Activated CD4-positive, alpha-beta T cell treated with anti-CD3 and anti-CD28 coated beads for 1 hour (primary cell): ENCODE results near the gene JDP2.
"Not testable (repeated sequence)": the region's sequence is repeated elsewhere in the genome, so short reads cannot be mapped to it uniquely, and the experiment has no call there.

Source experiments
- DNase-seq: peaks from one replicate; pipeline ENCODE4 v3.0.0-alpha.2; 2020

JDP2 gene

GRCh38 chr14:75457648-75458165, 29.9 kb downstream of the JDP2 start:
- no peak for DNase-seq

- DNase-seq: no peak
Measured at GRCh38 chr14:75458305-75458704, 30.5 kb downstream of the JDP2 start.

- no peak for DNase-seq
Measured at GRCh38 chr14:75459099-75459741, 31.4 kb downstream of the JDP2 start.

DNA sequence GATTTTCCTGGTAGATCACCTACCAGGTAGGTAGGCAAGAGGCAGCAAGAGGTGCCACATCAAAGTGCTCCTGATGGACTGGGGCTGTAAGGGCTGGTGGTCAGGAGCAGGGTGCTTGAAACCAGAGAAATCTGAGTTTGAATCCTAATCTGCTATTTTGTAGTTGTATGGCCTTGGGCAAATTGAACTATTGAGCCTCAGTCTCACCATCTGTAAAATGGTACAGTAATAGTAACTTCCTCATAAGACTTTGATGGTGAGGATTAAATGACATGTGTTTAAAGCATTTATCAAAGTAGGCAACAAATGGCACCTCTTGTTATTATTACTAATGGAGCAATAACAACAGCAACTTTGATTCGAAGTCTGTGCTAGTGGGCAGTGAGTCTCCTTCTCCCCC, 32.0 kb downstream of the JDP2 start:
- no peak for DNase-seq

DNA sequence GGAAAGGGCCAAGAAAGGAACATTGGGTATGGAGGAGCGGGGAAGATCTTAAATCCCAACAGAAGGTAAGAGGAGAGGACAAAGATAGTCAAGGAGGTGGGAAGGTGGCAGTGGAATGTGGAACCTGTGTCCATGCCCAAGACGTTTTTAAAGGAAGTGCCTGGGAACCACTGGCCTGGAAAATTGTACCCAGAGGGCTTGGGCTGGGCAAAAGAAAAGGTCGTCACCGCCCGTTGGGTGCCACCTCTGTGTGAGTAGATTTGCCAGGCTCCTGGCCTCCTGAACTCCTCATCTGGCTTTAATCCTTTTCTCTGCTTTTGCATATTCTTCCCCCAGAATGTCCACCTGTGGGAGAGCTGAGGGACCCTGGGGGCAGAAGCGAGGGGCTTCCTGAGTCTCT, 32.6 kb downstream of the JDP2 start:
- DNase-seq: no peak

DNA sequence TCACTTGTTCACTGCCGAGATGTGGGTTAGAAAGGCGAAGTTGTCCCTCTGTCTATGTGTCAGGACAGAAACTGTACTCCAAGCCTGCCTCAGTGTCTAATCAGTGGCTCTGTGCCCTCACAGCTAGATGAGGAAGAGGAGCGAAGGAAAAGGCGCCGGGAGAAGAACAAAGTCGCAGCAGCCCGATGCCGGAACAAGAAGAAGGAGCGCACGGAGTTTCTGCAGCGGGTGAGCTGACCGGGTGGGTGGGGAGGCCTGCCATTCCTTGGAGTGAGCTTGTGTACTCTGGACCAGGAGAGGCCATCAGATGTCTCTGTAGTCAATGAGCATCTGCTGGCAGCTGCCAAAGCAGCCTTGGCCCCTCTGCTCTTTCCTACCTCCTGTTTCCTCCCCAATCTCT, 33.5 kb downstream of the JDP2 start:
- no peak for DNase-seq

GRCh38 chr14:75461755-75462349, 34.0 kb downstream of the JDP2 start:
- DNase-seq: no peak

DNA sequence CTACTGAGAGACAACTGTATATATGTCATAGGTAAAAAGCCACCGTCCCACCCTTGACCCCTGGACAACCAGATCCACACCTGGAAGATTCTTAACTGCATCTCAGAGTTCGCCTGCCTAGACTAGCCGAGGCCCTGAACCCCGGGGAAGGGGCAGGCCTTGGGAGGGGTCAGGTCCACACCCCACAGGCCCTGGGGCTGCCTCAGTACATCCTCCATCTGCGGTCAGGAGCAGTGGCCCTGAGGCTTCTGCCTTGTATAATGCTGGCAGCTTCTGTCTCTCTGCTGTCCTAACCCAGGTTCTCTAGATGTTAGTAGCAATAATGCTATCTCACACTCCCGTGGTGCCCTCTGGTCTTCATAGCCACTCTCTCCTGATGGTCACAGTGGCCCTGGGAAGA, 36.8 kb downstream of the JDP2 start:
- no peak for DNase-seq

DNA sequence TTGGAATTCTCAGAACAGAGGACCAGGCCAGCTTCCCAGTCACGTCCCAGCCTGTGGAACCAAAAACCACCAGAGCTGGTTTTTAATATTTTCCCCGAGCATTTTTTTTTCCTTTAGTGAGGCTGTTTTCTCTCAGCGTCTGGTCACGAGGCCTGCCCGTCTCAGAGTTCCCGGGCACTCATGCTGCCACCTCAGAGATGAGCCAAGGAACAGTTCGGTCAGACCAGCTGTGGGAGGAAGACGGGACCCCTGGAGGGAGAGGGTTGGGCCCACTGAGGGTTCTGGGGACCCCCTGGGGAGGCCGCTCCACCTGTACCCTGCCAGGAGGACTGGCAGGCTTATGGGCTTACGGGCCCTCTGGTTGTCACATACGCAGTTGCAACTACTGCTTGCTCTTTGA, 39.9 kb downstream of the JDP2 start:
- no peak for DNase-seq

DNA sequence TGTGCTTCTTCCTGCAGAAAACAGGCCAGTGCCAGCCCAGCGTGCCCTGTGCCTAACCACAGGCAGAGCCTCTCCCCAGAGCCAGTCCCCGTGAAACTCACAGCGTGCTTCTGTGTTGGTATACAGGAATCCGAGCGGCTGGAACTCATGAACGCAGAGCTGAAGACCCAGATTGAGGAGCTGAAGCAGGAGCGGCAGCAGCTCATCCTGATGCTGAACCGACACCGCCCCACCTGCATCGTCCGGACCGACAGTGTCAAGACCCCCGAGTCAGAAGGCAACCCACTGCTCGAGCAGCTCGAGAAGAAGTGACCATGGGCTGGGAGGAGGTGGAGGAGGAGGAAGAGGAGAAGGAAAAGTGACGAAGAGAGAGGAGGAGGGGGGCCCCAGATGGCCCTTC, 41.3 kb downstream of the JDP2 start:
- no peak for DNase-seq

DNA sequence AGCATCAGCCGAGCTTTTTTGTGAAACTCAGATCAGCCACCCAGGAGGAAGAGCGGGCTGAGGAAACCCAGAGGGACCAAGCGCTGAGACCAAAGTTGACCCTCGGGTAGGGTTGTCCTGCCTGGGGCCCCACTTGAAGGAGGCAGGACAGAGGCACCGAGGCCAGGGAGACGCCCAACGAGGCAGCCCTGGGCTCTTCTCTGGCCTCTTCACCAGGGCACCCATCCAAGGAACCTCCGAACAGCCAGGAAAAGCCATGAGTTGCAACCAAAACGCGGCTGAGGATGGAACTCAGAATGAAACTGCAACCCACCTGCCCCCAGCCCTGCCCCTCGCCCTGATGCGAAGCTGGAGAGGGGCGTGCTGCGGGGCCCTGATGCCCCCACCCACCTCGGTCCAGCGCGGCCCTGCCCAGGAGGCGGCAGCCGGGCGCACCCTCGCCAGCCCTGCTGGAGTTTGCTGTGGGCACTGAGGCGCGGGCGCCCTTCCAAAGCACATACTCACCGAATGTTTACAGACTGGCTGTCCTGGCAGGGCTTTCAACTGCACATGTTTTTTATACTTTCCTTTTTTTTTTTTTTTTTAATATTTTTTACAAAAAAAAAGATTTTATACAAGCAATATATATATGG, 41.9 kb downstream of the JDP2 start:
- DNase-seq: no peak

DNA sequence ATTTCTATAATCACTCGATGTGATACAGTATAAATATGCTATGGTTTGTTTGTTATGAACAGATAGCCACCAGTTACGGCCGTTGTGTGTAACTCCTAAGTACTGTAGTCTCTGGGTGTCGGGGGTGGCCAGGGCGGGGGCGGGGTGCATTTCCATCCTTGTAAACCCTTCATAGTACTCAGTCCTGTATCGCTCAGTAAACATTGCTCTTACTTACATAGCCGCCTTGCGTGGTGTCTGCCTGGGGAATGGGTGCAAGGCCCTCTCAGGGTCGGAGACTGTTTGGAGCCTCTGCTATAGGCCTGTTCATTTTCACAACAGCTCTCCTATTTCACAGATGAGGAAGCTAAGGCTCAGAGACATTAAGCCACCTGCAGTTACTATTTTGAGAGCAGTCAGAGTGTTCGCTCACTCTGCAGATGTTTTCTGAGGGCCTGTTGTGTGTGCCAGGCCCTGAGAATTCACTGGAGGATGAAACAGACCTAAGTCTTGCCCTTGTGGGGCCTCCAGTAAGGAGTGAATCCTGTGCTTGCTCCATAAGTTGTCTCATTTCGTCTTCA, 42.5 kb downstream of the JDP2 start:
- DNase-seq: no peak

- no peak for DNase-seq
Measured at GRCh38 chr14:75471059-75471458, 43.2 kb downstream of the JDP2 start.

DNA sequence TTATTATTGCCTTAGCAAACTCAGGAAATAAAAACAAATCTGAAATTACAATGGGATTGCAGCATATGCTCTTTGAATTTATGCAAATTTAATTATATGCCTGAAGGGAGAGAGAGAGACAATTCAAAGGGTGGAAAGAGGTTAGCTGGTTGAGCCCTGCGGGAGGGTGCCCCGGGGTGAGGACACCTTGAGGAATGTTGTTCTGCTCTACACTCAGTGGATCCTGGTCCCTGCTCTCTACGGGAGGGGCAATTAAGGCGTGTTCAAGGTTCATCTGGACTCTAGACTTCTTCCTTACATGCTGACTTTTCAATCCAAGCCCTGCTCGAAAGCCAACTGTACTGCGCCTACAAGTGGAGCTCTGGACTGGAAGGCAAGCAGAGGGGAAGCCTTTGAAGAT, 46.3 kb downstream of the JDP2 start:
- not testable (repeated sequence) for DNase-seq

DNA sequence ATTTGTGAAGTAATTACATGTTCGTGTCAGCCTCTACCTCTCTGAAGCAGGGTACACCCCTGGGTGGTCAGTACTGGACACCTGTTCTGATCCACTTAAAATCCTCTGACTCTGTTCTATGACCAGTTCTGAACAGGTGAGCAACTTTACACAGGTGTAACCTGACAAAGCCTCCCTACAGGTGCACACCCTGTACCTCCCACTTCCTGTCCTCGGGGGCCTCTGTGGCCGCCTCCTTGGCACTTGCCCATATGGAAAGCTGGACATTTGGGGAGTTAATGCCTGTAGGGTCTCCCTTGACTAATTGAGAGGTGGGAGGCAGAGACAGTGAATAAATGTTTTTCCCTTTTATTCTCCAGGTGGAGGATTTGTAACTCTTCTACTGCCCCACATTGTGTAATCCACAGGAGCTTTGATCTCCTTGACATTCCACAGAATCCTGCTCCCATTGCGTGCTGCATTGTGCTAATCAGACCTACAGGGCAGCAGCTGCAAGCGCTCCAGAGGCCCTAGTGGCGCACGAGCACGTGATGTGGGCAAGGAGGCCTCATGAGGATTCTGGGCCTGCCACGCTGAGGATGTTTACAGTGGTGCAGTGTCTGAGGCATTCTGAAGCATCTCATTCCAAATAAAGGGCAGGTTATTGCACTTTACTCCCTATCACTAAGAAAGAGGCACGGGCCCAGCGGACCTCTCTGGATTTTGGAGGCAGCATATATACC, 48.6 kb downstream of the JDP2 start:
- DNase-seq: no peak

GRCh38 chr14:75477881-75478280, 50.1 kb downstream of the JDP2 start:
- DNase-seq: no peak

DNA sequence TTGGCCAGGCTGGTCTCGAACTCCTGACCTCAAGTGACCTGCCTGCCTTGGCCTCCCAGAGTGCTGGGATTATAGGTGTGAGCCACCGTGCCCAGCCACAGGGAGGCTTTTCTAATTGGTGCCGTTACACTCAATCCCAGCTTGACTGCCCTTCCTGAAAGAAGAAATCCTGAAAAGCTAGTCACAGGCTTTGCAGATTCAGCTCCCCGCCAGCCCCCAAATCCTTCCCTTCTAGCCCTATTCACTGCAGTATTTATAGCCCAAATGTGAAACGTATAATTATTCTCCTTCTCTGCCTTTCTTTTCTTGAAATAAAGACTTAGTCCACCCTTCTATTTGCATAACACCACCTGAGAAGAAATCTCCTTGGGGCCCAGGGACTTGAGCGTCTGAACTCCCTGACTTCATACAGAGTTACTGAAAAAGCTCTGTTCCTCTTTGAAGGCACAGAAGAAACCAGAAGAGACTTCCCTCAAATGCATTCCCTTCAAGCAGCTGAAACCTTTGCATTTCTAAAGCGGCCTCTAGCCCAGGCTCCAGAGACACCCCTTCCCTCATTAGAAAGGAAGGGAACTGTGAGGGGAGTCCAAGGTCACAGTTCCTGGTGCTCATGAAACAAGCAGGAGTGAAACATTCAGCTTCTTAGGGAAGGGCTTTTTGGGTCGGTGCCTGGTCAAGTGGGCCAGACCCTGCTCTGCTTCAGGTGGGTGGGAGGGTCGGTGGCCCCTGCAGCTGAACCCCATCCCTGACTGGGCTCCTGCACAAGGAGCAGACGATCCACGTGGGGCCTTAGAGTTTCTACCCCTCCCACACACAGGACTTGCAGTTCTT, 52.2 kb downstream of the JDP2 start:
- no peak for DNase-seq

DNA sequence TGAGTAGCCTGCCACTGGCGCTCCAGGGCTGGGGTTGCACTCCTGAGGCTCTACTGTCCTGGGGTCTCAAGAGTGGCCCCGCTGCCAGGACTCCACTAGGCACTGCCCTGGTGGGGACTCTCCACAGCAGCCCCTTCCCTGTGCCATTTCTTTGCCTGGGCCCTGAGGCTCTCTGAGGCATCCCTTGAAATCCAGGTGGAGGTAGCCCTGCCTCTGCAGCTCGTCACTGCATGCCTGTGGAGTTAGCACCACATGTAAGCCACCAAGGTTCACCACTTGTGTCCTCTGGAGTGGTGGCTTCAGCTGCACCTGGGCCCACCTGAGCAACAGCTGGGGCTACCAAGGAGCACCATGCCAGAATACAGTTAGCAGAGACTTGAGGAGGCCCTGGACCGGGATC, 54.5 kb downstream of the JDP2 start:
- no peak for DNase-seq

- no peak for DNase-seq
Measured at GRCh38 chr14:75484711-75485429, 57.0 kb downstream of the JDP2 start.

- no peak for DNase-seq
Measured at GRCh38 chr14:75486318-75486717, 58.5 kb downstream of the JDP2 start.

GRCh38 chr14:75487155-75487671, 59.4 kb downstream of the JDP2 start:
- DNase-seq: no peak

DNA sequence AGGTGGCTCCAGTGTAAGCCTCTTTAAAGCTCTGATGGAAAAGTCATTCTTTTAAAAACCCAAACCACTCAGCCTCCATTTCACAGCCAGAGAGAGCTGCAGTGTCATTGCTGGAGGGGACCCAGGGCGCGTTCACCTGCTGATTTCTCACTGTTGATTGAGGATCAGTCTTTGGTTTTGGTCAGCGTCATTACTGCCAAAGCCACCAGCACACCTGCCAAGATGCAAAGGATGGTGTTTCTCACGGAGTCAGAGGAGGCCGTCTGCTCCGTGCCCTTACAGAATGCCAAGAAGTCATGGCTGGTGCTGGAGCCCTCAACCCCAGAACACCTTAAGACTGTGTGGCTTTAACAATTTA, 61.6 kb downstream of the JDP2 start:
- DNase-seq: no peak
